Ishikawa (cell line): Measurements from ENCODE around the gene RFFL.

Experiments
- CEBPB ChIP-seq: IDR thresholded peaks from 2 replicates; pipeline ENCODE4 v1.6.1; 2012
- CREB1 ChIP-seq: IDR thresholded peaks from 2 replicates; pipeline ENCODE4 v1.6.1; 2012; ENCODE audit warnings: low read depth
- EGR1 ChIP-seq: IDR thresholded peaks from 2 replicates; pipeline ENCODE4 v1.6.1; 2012
- EP300 ChIP-seq: IDR thresholded peaks from 2 replicates; pipeline ENCODE4 v1.6.1; 2012; ENCODE audit warnings: borderline replicate concordance
- FOXM1 ChIP-seq: IDR thresholded peaks from 2 replicates; pipeline ENCODE4 v1.6.1; 2012; ENCODE audit warnings: low read depth, borderline replicate concordance
- NFIC ChIP-seq: IDR thresholded peaks from 2 replicates; pipeline ENCODE4 v1.6.1; 2012
- RAD21 ChIP-seq: IDR thresholded peaks from 2 replicates; pipeline ENCODE4 v1.6.1; 2012; ENCODE audit warnings: low read depth
- TAF1 ChIP-seq: IDR thresholded peaks from 2 replicates; pipeline ENCODE4 v1.6.1; 2012; ENCODE audit warnings: low read depth, mild to moderate bottlenecking
- TCF12 ChIP-seq: IDR thresholded peaks from 2 replicates; pipeline ENCODE4 v1.6.1; 2012; ENCODE audit warnings: low read depth
- TEAD4 ChIP-seq: IDR thresholded peaks from 2 replicates; pipeline ENCODE4 v1.6.1; 2012
- YY1 ChIP-seq: IDR thresholded peaks from 2 replicates; pipeline ENCODE4 v1.6.1; 2012; ENCODE audit warnings: low read depth
- ZBTB7A ChIP-seq: IDR thresholded peaks from 2 replicates; pipeline ENCODE4 v1.6.1; 2012; ENCODE audit warnings: low read depth
- TF ChIP-seq, protein P1 (sequence below): IDR thresholded peaks from 2 replicates; pipeline ENCODE4 v1.6.1; 2012
- TF ChIP-seq, protein P2 (sequence below): IDR thresholded peaks from 2 replicates; pipeline ENCODE4 v1.6.1; 2012
- TF ChIP-seq, protein P3 (sequence below): IDR thresholded peaks from 2 replicates; pipeline ENCODE4 v1.6.1; 2012; ENCODE audit warnings: low read depth, mild to moderate bottlenecking

Gene RFFL

DNA sequence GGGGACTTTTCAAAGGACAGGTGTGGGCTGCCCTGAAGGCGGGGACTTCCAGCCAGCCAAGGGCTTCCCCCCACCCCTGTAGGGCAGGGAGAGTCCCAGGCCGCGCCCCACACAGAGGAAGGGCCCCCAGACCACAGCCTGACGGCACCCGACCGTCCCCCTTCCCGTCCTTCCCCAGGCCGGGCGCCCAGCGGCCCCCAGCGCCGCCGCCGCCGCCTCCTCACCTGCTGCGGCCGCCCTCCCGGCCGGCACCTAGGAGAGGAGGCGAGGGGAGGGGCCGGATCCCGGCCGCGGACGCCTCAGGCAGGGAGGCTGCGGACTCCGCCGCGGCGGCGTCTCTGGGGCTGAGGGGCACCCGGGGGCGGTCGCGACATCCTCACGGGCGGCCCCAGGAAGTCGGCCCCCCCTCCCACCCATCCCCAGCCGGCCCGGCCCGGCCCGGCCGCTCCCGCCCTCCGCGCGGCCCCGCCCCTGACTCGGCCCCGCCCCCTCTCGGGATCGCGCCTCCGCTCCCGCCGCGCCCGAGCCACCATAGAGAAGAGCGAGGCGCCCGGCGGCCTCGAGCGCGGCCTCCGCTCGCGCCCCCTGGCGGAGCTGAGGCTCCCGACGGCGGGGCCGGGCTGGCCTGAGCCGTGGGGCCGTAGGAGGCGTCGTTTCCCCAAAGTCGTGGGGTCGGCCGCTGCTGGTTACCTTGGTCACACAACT, 25.5 kb upstream of the RFFL start:
- TF ChIP-seq, protein P1, sequence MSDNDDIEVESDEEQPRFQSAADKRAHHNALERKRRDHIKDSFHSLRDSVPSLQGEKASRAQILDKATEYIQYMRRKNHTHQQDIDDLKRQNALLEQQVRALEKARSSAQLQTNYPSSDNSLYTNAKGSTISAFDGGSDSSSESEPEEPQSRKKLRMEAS = peak; percentile 34; the same call in 1 of the 2 replicates
- TF ChIP-seq FOXM1 (no peak), TCF12 (no peak), YY1 (0 out of 2 replicates have a peak, but pooled peaks have one; percentile 35), NFIC (no peak), RAD21 (peak; percentile 53; the same call in 1 of the 2 replicates), EP300 (no peak), ZBTB7A (no peak)

DNA sequence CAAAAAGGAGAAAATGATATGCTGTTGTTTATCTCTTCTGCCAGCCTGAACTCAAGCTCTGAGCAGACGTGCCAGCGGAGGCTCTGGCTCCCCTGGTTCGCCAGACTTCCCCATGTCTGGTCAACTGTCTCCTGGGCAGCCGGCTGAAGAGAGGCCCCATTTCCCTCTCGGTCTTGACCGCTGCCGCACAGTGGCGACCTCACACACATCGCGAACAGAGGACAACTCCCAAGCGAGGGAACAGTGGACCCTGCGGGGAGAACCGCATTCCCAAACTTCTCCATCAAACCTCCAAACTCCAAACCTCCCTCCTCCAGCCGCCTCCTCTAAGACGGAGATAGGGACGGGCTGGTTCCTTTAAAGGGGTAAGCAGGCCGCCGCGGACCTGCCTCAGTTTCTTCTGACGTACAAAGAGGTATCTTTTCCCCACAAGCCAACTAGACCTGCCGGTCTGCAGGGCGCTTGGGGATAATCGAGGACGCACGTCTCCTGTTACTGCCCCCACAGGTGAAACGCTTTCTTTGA, 24.9 kb upstream of the RFFL start:
- TF ChIP-seq, protein P1 = no peak
- TF ChIP-seq TAF1 (0 out of 2 replicates have a peak, but pooled peaks have one; percentile 21), TEAD4 (0 out of 2 replicates have a peak, but pooled peaks have one; percentile 9)

DNA sequence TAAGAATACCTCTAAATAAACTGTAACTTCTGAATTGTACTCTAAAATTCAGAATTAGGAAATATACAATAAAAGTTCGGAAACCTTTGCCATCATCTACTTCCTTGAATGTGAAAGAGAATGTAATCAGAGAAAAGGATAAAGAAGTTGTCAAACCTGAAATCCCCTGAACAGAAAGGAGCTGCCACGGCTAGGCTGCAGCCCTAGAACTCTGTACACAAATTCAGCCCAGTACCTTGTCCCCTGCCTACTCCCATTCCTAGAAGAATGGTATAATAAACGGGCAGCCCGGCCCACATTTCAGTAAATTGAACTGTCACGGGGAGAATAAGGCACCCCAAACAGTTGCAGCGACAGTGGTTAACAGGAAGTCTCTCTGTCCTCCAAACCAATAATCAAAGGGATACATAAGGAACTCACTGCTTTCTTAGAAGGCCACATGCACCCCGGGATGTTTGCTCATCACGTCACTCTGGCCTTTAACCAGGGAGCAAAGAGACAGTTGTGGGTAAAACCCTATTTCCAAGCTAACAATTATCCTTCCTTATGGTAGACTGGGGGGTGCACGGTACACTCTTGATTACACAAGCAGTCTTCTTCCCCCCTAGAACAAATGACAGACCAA, 24.3 kb upstream of the RFFL start:
- TF ChIP-seq, protein P1 = no peak
- TF ChIP-seq TEAD4 (no peak), CREB1 (no peak), TAF1 (no peak), EGR1 (no peak), NFIC (no peak), FOXM1 (no peak), CEBPB (no peak), ZBTB7A (no peak), YY1 (no peak), RAD21 (no peak), EP300 (no peak), TCF12 (no peak)
- TF ChIP-seq, protein P2, sequence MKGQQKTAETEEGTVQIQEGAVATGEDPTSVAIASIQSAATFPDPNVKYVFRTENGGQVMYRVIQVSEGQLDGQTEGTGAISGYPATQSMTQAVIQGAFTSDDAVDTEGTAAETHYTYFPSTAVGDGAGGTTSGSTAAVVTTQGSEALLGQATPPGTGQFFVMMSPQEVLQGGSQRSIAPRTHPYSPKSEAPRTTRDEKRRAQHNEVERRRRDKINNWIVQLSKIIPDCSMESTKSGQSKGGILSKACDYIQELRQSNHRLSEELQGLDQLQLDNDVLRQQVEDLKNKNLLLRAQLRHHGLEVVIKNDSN = no peak
- TF ChIP-seq, protein P3, sequence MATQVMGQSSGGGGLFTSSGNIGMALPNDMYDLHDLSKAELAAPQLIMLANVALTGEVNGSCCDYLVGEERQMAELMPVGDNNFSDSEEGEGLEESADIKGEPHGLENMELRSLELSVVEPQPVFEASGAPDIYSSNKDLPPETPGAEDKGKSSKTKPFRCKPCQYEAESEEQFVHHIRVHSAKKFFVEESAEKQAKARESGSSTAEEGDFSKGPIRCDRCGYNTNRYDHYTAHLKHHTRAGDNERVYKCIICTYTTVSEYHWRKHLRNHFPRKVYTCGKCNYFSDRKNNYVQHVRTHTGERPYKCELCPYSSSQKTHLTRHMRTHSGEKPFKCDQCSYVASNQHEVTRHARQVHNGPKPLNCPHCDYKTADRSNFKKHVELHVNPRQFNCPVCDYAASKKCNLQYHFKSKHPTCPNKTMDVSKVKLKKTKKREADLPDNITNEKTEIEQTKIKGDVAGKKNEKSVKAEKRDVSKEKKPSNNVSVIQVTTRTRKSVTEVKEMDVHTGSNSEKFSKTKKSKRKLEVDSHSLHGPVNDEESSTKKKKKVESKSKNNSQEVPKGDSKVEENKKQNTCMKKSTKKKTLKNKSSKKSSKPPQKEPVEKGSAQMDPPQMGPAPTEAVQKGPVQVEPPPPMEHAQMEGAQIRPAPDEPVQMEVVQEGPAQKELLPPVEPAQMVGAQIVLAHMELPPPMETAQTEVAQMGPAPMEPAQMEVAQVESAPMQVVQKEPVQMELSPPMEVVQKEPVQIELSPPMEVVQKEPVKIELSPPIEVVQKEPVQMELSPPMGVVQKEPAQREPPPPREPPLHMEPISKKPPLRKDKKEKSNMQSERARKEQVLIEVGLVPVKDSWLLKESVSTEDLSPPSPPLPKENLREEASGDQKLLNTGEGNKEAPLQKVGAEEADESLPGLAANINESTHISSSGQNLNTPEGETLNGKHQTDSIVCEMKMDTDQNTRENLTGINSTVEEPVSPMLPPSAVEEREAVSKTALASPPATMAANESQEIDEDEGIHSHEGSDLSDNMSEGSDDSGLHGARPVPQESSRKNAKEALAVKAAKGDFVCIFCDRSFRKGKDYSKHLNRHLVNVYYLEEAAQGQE = no peak

DNA sequence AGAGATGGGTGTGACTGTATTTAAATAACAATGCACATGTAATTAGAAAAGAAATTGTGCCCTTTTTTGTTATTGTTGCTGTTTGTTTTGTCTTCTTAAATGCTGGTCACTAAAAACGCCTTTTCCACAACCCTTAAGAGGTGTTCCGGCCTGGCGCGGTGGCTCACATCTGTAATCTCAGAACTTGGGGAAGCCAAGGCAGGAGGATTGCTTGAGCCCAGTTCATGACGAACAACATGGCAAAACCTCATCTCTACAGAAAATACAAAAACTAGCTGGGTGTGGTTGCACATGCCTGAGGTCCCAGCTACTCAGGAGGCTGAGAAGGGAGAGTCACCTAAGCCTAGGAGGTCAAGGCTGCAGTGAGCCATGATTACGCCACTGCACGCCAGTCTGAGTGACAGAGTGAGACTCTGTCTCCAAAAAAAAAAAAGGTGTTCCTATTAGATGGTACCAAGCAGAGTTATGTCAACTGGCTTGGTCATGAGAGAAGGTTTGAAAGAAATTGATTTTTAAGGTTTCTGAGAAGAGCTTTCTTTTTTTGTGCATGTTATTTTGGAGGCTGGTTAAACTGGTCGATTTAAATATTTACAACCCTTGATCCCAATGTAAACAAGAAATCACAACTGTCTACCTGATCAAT, 23.5 kb upstream of the RFFL start:
- TF ChIP-seq EGR1 (no peak), NFIC (no peak), TEAD4 (no peak), ZBTB7A (no peak), CEBPB (no peak), TCF12 (no peak)
- TF ChIP-seq, protein P3 = no peak
- TF ChIP-seq, protein P2 = no peak

DNA sequence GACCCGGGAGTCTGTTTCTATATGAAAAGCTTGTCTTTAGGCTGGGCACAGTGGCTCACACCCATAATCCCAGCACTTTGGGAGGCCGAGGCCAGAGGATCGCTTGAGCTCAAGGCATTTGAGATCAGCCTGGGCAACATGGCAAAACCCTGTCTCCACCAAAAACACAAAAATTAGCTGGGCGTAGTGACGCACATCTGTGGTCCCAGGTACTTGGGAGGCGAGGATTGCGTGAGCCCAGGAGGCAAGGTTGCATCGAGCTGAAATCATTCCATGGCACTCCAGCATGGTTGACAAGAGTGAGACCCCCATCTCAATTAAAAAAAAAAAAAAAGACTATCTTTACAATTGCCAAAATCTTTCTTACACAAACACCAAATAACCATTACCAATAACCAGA, 22.7 kb upstream of the RFFL start:
- TF ChIP-seq CEBPB = no peak
- no peak for TF ChIP-seq RAD21
- TF ChIP-seq TCF12 = no peak
- no peak for TF ChIP-seq CREB1
- TF ChIP-seq TAF1 = no peak
- no peak for TF ChIP-seq YY1
- TF ChIP-seq, protein P1 = no peak
- no peak for TF ChIP-seq NFIC
- no peak for TF ChIP-seq TEAD4
- no peak for TF ChIP-seq EP300
- TF ChIP-seq, protein P2 = no peak
